Ectodermal cell (in vitro differentiated cells): ENCODE measurements around the gene SETX.
"Not testable (repeated sequence)": the region's sequence is repeated elsewhere in the genome, so short reads cannot be mapped to it uniquely, and the experiment has no call there.

ENCODE experiments used
- H3K27ac ChIP-seq: 2 replicates; pipeline ENCODE4 v1.7.0; 2013; ENCODE audit warnings: mild to moderate bottlenecking, low read depth, low read length; ENCODE audit not compliant: insufficient read depth, poor library complexity, severe bottlenecking
- H3K27me3 ChIP-seq: 2 replicates; pipeline ENCODE4 v1.7.0; 2013; ENCODE audit warnings: mild to moderate bottlenecking, low read length; ENCODE audit not compliant: insufficient read depth, control insufficient read depth, poor library complexity, severe bottlenecking
- H3K36me3 ChIP-seq: one replicate; pipeline ENCODE4 v1.7.0; 2013; ENCODE audit warnings: low read length; ENCODE audit not compliant: control insufficient read depth, insufficient read depth
- H3K4me1 ChIP-seq: one replicate; pipeline ENCODE4 v1.7.0; 2013; ENCODE audit warnings: low read length; ENCODE audit not compliant: control insufficient read depth, insufficient read depth
- H3K4me3 ChIP-seq: 2 replicates; pipeline ENCODE4 v1.7.0; 2013; ENCODE audit warnings: low read depth, low read length, control low read depth; ENCODE audit not compliant: insufficient read depth
- H3K9me3 ChIP-seq: 2 replicates; pipeline ENCODE4 v1.7.0; 2013; ENCODE audit warnings: mild to moderate bottlenecking, low read length, moderate library complexity; ENCODE audit not compliant: control insufficient read depth
- WGBS, 2 experiments: methylation state at CpG; one replicate each; pipeline ENCODE4 v1.1.7; 2013; ENCODE audit warnings: missing lambda C conversion rate in 2 of 2; 5-methylcytosine and 5-hydroxymethylcytosine counted together

The SETX gene

GRCh38 chr9:132293145-132293721 lies 61.6 kb downstream of the SETX start:
- Histone ChIP-seq H3K4me1 (no peaks in the 10 kb centered on the region), H3K27ac (no peak overlapping the region), H3K9me3 (no peaks in the 10 kb centered on the region), H3K4me3 (no peak overlapping the region), H3K27me3 (no peaks in the 10 kb centered on the region), H3K36me3 (peaks cover 25% of the 10 kb centered on the region)
- WGBS, 2 experiments: 91 to 95% methylated on average over 13 of the region's 13 CpGs

DNA sequence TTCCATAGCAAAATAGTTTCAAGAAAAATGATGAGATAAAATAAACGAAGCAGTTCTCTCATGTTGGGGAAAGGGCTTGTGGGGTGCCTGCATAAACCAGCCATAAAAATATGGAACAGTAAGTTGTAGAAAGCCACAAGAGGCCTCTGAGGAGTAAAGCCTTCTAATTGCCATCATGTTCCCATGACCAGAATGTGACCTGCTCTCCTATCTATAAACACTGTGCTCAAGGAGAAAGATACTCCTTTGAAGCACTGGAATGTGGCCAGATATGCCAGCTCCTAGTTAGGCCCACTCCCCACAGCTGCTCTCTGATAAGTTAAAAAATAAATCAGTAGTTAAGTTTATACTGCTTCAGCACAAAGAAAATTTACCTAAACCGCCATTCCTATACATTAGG lies 65.8 kb downstream of the SETX start:
- Histone ChIP-seq H3K27ac (no peak overlapping the region), H3K27me3 (no peaks in the 10 kb centered on the region), H3K4me3 (no peak overlapping the region), H3K36me3 (peaks cover 26% of the 10 kb centered on the region), H3K4me1 (no peaks in the 10 kb centered on the region), H3K9me3 (no peaks in the 10 kb centered on the region)
- WGBS, 2 experiments: 95 to 100% methylated on average over 1 to 2 of the region's 2 CpGs

DNA sequence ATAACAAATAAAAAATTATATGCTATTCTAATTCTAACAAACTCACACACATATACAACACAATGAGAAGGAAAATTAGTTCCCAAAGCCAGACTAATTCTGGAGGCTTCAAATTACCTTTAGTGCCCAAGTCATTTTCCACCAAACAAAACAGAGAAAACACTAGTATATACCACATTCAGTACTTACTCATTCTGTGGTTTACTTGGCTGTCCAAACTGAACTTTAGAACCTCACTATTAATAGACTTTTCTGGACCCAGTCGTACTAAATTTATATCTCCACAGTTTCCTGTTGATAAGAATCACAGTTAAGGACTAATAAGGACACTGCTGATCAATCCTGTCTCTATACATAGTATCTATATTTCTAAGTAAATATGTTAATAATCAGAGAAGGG lies 66.4 kb downstream of the SETX start:
- Histone ChIP-seq H3K4me1 (no peaks in the 10 kb centered on the region), H3K27me3 (no peaks in the 10 kb centered on the region), H3K4me3 (no peak overlapping the region), H3K9me3 (no peaks in the 10 kb centered on the region), H3K36me3 (peaks cover 31% of the 10 kb centered on the region), H3K27ac (no peak overlapping the region)
- 81 to 89% methylated on average over 1 of the region's 1 CpG for WGBS, 2 experiments

DNA sequence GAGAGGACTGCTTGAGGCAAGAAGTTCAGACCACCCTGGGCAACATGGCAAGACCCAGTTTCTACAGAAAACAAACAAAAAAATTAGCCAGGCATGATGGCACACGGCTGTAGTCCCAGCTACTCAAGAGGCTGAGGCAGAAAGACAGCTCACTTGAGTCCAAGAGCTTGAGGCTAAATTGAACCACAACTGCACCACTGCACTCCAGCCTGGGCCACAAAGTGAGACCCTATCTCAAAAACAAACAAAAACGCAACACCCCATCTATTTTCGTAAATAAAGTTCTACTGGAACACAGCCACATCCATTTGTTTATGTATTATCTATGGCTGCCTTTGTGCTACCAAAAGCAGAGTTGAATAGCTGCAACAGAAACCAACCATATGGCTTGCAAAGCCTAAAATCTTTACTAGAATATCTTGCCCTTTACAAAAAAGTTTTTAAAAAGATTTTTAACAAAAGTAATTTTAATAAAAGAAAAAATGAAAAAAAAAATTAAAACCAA lies 67.5 kb downstream of the SETX start:
- H3K4me1 ChIP-seq: no peaks in the 10 kb centered on the region
- H3K9me3 ChIP-seq: no peaks in the 10 kb centered on the region
- 93 to 94% methylated on average over 3 of the region's 3 CpGs for WGBS, 2 experiments
- no peak overlapping the region for H3K27ac ChIP-seq
- H3K4me3 ChIP-seq: no peak overlapping the region
- no peaks in the 10 kb centered on the region for H3K27me3 ChIP-seq
- H3K36me3 ChIP-seq: peaks cover 38% of the 10 kb centered on the region

DNA sequence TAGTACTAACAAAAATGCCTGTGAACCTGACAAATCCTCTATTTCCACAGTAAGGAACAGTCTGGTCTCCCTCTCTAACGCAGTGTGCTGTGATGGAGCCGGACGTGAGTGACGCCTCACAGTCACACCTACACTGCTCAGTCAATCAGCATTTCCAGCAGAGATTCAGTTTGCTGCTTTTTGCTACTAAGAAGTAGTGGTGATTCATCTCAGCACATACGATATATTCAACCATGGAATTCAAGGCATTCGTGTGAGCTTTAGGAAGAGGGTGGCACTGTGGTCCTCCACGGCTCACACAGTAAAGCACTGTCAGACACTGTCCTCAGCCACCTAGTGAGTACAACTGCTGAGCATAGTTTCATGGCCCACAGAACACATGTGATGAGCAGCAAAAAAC lies 70.9 kb downstream of the SETX start:
- H3K36me3 ChIP-seq: peaks cover 45% of the 10 kb centered on the region
- WGBS, 2 experiments: 93 to 97% methylated on average over 7 of the region's 7 CpGs
- no peak overlapping the region for H3K4me3 ChIP-seq
- H3K9me3 ChIP-seq: no peaks in the 10 kb centered on the region
- no peaks in the 10 kb centered on the region for H3K4me1 ChIP-seq
- no peaks in the 10 kb centered on the region for H3K27me3 ChIP-seq
- H3K27ac ChIP-seq: no peak overlapping the region

GRCh38 chr9:132283165-132283564 lies 71.6 kb downstream of the SETX start:
- no peaks in the 10 kb centered on the region for H3K4me1 ChIP-seq
- no peak overlapping the region for H3K27ac ChIP-seq
- no peak overlapping the region for H3K4me3 ChIP-seq
- 96 to 97% methylated on average over 4 of the region's 4 CpGs for WGBS, 2 experiments
- peaks cover 45% of the 10 kb centered on the region for H3K36me3 ChIP-seq
- H3K27me3 ChIP-seq: no peaks in the 10 kb centered on the region
- H3K9me3 ChIP-seq: no peaks in the 10 kb centered on the region

- WGBS, 2 experiments: 94 to 98% methylated on average over 2 of the region's 2 CpGs
- peaks cover 44% of the 10 kb centered on the region for H3K36me3 ChIP-seq
Measured at GRCh38 chr9:132274861-132275260, 79.9 kb downstream of the SETX start.

GRCh38 chr9:132269704-132270516 lies 84.9 kb downstream of the SETX start:
- not testable (repeated sequence) for H3K4me3 ChIP-seq, H3K27ac ChIP-seq, H3K9me3 ChIP-seq, H3K4me1 ChIP-seq, H3K27me3 ChIP-seq
- H3K36me3 ChIP-seq: peaks cover 27% of the 10 kb centered on the region
- 93 to 94% methylated on average over 10 to 12 of the region's 16 CpGs for WGBS, 2 experiments

More at GRCh38 chr9:132274861-132275260, 79.9 kb downstream of the SETX start:
- no peaks in the 10 kb centered on the region for H3K27me3 ChIP-seq
- H3K4me1 ChIP-seq: no peaks in the 10 kb centered on the region
- H3K4me3 ChIP-seq: no peak overlapping the region
- H3K9me3 ChIP-seq: no peaks in the 10 kb centered on the region
- H3K27ac ChIP-seq: no peak overlapping the region

GRCh38 chr9:132268725-132269352 lies 85.9 kb downstream of the SETX start:
- Histone ChIP-seq H3K36me3 (peaks cover 21% of the 10 kb centered on the region), H3K4me3 (no peak overlapping the region), H3K27ac (no peak overlapping the region), H3K4me1 (no peaks in the 10 kb centered on the region), H3K27me3 (no peaks in the 10 kb centered on the region), H3K9me3 (no peaks in the 10 kb centered on the region)
- 64 to 67% methylated on average over 10 of the region's 10 CpGs for WGBS, 2 experiments

DNA sequence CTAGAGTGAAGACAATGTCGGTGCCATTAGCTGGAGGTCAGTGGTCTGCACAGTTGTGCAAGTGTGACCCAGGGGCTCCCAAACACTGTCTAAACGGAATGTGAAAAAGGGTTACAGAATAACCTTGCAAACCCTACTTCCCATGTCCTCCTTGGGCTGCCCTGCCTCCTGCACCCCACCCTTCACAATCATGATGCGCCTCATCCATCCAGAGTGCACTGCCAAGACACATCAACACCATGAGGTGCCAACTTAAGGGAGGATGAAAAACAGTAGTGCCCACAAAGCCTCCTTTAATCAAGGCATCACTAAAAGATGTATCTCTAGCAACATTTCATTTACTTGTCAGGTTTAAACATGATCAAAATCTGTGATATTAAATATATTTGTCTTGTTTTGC lies 87.1 kb downstream of the SETX start:
- Histone ChIP-seq H3K27ac (no peak overlapping the region), H3K4me1 (no peaks in the 10 kb centered on the region), H3K9me3 (no peaks in the 10 kb centered on the region), H3K4me3 (no peak overlapping the region), H3K36me3 (peaks cover 21% of the 10 kb centered on the region), H3K27me3 (no peaks in the 10 kb centered on the region)
- WGBS, 2 experiments: 95 to 97% methylated on average over 3 of the region's 3 CpGs
